Ishikawa (cell line): ENCODE data around the gene TUT1.
A peak's percentile ranks its signal among the peaks of the same experiment; 100 is the strongest.

Experiments used
- CEBPB ChIP-seq: IDR thresholded peaks from 2 replicates; pipeline ENCODE4 v1.6.1; 2012
- CREB1 ChIP-seq: IDR thresholded peaks from 2 replicates; pipeline ENCODE4 v1.6.1; 2012; ENCODE audit warnings: low read depth
- EGR1 ChIP-seq: IDR thresholded peaks from 2 replicates; pipeline ENCODE4 v1.6.1; 2012
- EP300 ChIP-seq: IDR thresholded peaks from 2 replicates; pipeline ENCODE4 v1.6.1; 2012; ENCODE audit warnings: borderline replicate concordance
- FOXM1 ChIP-seq: IDR thresholded peaks from 2 replicates; pipeline ENCODE4 v1.6.1; 2012; ENCODE audit warnings: low read depth, borderline replicate concordance
- NFIC ChIP-seq: IDR thresholded peaks from 2 replicates; pipeline ENCODE4 v1.6.1; 2012
- RAD21 ChIP-seq: IDR thresholded peaks from 2 replicates; pipeline ENCODE4 v1.6.1; 2012; ENCODE audit warnings: low read depth
- TAF1 ChIP-seq: IDR thresholded peaks from 2 replicates; pipeline ENCODE4 v1.6.1; 2012; ENCODE audit warnings: low read depth, mild to moderate bottlenecking
- TCF12 ChIP-seq: IDR thresholded peaks from 2 replicates; pipeline ENCODE4 v1.6.1; 2012; ENCODE audit warnings: low read depth
- TEAD4 ChIP-seq: IDR thresholded peaks from 2 replicates; pipeline ENCODE4 v1.6.1; 2012
- YY1 ChIP-seq: IDR thresholded peaks from 2 replicates; pipeline ENCODE4 v1.6.1; 2012; ENCODE audit warnings: low read depth
- ZBTB7A ChIP-seq: IDR thresholded peaks from 2 replicates; pipeline ENCODE4 v1.6.1; 2012; ENCODE audit warnings: low read depth
- TF ChIP-seq, protein P1 (sequence below): IDR thresholded peaks from 2 replicates; pipeline ENCODE4 v1.6.1; 2012
- TF ChIP-seq, protein P2 (sequence below): IDR thresholded peaks from 2 replicates; pipeline ENCODE4 v1.6.1; 2012
- TF ChIP-seq, protein P3 (sequence below): IDR thresholded peaks from 2 replicates; pipeline ENCODE4 v1.6.1; 2012; ENCODE audit warnings: low read depth, mild to moderate bottlenecking

TUT1 gene, protein sequence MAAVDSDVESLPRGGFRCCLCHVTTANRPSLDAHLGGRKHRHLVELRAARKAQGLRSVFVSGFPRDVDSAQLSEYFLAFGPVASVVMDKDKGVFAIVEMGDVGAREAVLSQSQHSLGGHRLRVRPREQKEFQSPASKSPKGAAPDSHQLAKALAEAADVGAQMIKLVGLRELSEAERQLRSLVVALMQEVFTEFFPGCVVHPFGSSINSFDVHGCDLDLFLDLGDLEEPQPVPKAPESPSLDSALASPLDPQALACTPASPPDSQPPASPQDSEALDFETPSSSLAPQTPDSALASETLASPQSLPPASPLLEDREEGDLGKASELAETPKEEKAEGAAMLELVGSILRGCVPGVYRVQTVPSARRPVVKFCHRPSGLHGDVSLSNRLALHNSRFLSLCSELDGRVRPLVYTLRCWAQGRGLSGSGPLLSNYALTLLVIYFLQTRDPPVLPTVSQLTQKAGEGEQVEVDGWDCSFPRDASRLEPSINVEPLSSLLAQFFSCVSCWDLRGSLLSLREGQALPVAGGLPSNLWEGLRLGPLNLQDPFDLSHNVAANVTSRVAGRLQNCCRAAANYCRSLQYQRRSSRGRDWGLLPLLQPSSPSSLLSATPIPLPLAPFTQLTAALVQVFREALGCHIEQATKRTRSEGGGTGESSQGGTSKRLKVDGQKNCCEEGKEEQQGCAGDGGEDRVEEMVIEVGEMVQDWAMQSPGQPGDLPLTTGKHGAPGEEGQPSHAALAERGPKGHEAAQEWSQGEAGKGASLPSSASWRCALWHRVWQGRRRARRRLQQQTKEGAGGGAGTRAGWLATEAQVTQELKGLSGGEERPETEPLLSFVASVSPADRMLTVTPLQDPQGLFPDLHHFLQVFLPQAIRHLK

DNA sequence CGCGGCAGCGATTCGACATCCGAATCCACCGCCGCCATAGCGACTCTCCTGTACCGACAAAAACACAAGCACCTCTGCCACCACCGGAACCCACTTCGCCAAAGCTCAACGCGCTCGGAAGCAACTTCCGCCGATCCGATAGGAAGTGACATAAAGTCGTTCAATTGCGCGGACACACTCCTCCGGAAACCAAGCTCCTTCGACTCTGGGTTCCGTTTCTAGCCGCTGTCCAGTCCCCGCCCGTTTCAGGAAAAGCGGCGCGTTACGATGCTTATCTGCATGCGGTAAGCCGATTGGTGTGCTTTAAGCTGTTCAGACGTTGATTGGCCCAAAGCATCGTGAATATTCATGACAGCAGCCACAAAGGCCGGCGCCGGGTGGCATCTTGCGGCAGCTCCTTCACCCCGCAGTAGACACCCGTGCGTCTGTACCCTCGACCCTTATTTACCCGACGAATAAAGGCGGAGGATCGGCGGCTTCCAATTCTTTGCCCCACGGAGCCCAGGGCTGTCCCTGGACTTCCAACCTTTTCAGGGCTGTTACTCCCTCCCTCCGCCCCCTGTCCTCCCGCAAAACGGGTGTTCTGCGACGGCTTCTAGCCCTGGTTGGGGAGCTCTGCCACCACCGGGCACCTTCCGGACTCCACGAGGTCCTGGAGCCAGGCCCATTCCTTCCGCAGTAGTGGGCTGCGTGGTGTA, at the start of gene TUT1:
TSS of gene TUT1 (minus strand) at position 76 of the 698 bp plus-strand sequence. CDS start at position 38, 38 bp downstream.
- TF ChIP-seq EGR1 = no peak
- TF ChIP-seq YY1 = peak; percentile 73; the same call in 1 of the 2 replicates
- TF ChIP-seq RAD21 = no peak; the same call in 1 of the 2 replicates
- peak; percentile 93 for TF ChIP-seq CREB1
- peak; percentile 36; the same call in 1 of the 2 replicates for TF ChIP-seq EP300
- peak; percentile 43; the same call in 1 of the 2 replicates for TF ChIP-seq NFIC
- TF ChIP-seq TAF1 = peak; percentile 69
- TF ChIP-seq ZBTB7A = no peak; the same call in 1 of the 2 replicates
- TF ChIP-seq FOXM1 = 0 out of 2 replicates have a peak, but pooled peaks have one; percentile 33
- TF ChIP-seq, protein P1, sequence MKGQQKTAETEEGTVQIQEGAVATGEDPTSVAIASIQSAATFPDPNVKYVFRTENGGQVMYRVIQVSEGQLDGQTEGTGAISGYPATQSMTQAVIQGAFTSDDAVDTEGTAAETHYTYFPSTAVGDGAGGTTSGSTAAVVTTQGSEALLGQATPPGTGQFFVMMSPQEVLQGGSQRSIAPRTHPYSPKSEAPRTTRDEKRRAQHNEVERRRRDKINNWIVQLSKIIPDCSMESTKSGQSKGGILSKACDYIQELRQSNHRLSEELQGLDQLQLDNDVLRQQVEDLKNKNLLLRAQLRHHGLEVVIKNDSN = peak; percentile 69
- 0 out of 2 replicates have a peak, but pooled peaks have one; percentile 31 for TF ChIP-seq CEBPB
- TF ChIP-seq TEAD4 = no peak; the same call in 1 of the 2 replicates
- peak; percentile 61; the same call in 1 of the 2 replicates for TF ChIP-seq TCF12
- TF ChIP-seq, protein P2, sequence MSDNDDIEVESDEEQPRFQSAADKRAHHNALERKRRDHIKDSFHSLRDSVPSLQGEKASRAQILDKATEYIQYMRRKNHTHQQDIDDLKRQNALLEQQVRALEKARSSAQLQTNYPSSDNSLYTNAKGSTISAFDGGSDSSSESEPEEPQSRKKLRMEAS = peak; percentile 64; the same call in 1 of the 2 replicates
- TF ChIP-seq, protein P3, sequence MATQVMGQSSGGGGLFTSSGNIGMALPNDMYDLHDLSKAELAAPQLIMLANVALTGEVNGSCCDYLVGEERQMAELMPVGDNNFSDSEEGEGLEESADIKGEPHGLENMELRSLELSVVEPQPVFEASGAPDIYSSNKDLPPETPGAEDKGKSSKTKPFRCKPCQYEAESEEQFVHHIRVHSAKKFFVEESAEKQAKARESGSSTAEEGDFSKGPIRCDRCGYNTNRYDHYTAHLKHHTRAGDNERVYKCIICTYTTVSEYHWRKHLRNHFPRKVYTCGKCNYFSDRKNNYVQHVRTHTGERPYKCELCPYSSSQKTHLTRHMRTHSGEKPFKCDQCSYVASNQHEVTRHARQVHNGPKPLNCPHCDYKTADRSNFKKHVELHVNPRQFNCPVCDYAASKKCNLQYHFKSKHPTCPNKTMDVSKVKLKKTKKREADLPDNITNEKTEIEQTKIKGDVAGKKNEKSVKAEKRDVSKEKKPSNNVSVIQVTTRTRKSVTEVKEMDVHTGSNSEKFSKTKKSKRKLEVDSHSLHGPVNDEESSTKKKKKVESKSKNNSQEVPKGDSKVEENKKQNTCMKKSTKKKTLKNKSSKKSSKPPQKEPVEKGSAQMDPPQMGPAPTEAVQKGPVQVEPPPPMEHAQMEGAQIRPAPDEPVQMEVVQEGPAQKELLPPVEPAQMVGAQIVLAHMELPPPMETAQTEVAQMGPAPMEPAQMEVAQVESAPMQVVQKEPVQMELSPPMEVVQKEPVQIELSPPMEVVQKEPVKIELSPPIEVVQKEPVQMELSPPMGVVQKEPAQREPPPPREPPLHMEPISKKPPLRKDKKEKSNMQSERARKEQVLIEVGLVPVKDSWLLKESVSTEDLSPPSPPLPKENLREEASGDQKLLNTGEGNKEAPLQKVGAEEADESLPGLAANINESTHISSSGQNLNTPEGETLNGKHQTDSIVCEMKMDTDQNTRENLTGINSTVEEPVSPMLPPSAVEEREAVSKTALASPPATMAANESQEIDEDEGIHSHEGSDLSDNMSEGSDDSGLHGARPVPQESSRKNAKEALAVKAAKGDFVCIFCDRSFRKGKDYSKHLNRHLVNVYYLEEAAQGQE = peak; percentile 68

DNA sequence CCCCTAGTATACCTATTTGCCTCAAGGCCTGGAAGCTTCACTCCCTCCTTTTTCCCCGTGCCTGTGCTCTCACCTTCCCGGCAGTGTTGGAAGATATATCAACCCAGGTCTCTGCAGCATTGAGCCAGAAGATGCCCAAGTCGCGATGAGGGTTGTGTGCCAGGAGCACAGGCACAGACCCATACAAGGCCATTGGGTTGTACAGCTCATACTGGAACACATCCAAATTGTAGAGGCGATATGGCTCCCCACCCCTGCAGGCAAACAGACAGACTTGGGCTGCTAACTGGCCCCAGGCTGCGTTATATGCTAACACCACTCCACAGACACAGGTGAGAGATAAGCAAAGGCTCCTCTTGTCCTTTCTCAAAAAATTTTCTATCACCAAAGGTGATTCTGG, 41.2 kb upstream of the TUT1 start:
- no peak for TF ChIP-seq TEAD4

DNA sequence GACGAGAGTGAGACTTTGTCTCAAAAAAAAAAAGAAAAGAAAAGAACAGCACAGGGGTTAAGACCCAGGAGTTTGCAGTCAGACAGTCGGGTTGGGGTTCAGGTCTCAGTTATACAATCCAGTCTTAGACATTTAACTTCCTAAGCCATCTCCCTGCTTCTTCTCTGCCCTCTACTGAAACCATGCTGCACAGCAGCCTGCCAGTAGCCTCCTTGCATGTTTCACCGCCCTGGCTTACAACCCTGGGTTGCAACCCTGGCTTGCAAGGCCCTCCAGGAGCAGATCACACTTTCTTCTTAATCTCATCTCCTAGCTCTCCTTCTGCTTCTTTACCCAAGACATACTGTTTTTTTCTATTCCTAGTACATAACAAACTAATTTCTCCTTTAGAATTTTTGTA, 36.4 kb upstream of the TUT1 start:
- no peak for TF ChIP-seq ZBTB7A
- no peak for TF ChIP-seq YY1
- TF ChIP-seq EP300 = no peak
- no peak for TF ChIP-seq TCF12
- no peak for TF ChIP-seq FOXM1
- no peak for TF ChIP-seq CREB1

DNA sequence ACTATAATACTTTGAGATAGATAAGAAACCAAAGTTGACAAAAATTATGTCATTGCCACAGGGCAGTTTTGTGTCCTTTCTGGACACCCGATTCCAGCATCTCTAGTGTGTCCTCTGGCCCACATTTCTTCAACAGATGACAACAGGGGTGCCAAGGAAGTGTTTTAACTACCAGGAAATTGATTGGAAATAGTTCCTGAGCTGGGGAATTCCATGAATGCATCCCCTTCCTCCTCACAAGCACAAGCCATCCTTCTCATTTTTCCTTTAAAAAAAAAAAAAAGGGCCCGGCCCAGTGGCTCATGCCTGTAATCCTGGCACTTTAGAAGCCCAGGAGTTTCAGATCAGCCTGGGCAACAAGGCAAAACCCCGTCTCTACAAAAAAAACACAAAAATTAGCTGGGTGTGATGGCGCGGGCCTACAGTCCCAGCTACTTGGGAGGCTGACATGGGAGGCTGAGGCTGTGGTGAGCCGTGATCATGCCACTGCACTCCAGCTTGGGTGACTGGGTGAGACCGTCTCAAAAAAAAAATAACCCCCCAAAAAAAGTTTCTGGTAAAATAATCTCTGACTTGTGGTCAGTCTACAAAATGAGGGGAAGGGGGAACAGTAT, 31.3 kb upstream of the TUT1 start:
- TF ChIP-seq TCF12 (no peak), EP300 (no peak), YY1 (no peak), FOXM1 (no peak), TEAD4 (no peak), RAD21 (no peak), NFIC (no peak), CREB1 (no peak), TAF1 (no peak), ZBTB7A (no peak), CEBPB (no peak), EGR1 (no peak)
- TF ChIP-seq, protein P3 = no peak
- TF ChIP-seq, protein P1 = no peak
- TF ChIP-seq, protein P2 = no peak
